Loucy (cell line): ENCODE data around the gene NOTCH3.

ENCODE experiments used
- CTCF ChIP-seq: fragments of 200-600 bp; sonication (generic); conservative IDR thresholded peaks from 2 replicates; pipeline ENCODE4 v1.5.1; 2014; ENCODE audit warnings: mild to moderate bottlenecking, antibody characterized with exemption, low read length
- EZH2phosphoT487 ChIP-seq: fragments of 200-600 bp; IDR thresholded peaks from 2 replicates; pipeline ENCODE4 v1.6.1; 2018; ENCODE audit warnings: antibody characterized with exemption, mild to moderate bottlenecking, moderate library complexity, borderline replicate concordance

- TF ChIP-seq CTCF (no peak), EZH2phosphoT487 (no peak)
Observed at GRCh38 chr19:15248106-15248505, 47.3 kb upstream of the NOTCH3 start.
